HG03432 (cell line): ENCODE results near the gene DIAPH1.

Source experiments
- ATAC-seq: cut with Tn5 transposase; IDR thresholded peaks from one replicate; pipeline ENCODE4 v1.9.1; 2021; ENCODE audit warnings: mild to moderate bottlenecking, moderate library complexity; ENCODE audit not compliant: unreplicated experiment

DIAPH1 gene

DNA sequence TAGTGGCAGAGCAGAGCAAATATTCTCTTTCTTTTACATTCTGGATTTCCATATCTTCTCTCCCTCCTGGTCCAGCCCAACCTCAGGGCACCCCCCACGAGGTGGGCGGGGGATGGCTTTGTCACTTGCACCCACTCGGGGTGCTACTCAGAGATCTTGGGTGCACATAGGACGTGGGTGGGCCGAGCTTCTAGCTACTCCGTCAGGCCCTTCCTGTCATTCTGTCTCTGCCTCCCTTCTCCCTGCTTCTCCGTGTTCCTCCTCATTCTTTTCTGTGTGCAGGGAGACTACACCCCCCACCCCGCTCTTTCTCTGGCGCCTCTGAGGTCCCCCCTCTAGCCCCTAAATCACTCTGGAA, 110.4 kb downstream of the DIAPH1 start:
- ATAC-seq: no peak

DNA sequence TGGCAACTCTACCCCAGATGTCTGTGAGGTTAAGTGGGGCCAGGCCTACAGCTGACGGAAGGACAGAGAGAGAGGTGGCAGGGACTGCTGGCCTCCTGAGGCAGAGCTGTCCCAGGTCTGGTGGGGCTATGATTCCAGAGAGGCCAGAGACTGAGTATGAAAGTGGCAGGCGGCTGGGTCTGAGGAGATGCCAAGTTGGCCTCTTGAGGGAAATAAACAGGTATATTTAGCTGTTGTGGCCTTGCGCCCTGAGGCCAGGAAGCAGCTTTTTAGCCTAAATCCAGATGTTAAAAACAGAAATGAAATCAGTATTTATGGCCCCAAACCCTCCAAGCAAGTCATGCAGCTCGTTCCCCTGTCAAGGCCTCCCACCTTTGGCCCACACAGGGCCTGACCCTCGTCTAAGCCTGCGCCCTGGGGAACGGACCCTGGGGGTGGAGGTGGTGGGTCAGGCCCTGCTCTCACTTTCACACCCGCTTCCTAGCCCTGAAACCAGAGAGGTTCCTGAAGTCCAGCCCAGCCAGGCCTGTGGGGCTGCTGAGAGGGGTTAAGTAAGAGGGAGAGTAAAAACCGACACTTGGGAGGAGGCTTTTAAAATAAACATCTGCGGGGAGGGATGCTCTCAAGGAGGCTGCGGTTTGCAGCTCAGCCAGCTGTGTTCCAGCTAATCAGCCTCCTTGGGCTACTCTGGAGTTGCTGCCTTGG, 111.3 kb downstream of the DIAPH1 start:
- ATAC-seq: peak; percentile 55

DNA sequence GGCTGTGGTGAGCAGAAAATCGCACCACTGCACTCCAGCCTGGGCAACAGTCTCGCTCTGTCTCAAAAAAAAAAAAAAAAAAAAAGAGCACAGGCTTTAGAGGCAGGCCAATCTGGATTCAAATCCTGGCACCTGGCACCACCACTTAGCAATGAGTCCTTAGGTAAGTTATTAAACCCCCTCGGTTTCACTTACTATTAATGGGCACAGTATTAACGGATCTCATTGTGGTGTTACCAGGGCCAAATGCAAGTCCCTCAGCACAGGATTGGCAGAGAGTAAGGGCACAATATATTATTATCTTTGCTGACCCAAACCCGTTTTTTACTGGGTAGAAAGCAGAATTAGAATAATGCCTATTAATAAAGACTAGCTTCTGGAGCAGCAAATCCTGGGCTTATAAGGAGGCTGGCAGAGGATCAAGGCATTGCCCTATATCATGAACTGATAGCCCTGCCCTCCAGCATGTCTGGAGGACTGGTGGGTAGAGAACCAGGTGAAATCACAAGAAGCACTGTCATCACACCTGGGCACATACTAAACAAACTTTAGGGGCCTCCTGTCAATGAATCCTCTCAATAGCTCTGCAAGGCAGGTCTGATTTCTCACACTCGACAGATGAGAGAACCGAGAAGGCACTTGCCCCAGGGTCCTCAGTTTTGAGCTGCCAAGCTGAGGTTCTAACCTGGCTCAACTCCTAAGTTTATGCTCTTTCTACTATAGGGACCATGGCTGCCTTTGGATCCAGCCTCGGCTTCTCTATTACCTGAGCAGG, 112.2 kb downstream of the DIAPH1 start:
- ATAC-seq: no peak

DNA sequence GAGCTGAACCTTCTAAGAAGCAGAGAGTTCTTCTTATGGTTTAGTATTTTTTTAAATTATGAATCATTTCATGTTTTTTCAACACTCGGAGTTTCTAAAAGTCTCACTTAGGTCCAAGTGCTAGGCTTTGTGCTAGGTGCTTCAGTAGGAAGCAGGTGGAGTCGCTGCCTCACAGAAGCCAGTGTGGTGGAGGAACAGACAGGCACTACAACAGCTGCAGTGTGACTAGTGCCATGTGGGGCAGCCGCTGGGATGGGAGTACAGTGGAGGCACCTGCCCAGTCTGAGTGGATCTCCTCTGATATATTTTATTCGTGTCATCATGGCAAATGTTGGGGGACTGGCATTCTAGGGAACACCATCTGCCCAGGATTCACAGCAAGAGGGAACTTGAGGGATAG, 114.6 kb downstream of the DIAPH1 start:
- no peak for ATAC-seq

DNA sequence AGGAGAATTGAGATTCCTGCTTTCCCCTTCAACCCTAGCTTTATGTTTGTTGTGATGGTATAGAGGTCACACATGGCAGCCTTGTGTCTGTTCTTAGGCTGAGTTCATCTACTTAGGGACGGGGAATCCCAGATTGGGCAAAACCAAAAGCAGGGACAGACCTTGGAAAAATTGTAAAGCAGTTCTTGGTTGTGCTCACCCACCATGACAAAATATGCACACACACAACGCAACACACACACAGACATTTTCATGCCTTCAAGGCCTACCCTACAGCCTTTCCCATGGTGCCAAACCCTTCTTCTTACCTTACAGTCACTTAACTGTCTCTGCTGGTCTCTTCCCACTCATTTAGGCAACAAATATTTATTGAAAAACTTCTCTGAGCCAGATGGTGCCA, 115.1 kb downstream of the DIAPH1 start:
- no peak for ATAC-seq

DNA sequence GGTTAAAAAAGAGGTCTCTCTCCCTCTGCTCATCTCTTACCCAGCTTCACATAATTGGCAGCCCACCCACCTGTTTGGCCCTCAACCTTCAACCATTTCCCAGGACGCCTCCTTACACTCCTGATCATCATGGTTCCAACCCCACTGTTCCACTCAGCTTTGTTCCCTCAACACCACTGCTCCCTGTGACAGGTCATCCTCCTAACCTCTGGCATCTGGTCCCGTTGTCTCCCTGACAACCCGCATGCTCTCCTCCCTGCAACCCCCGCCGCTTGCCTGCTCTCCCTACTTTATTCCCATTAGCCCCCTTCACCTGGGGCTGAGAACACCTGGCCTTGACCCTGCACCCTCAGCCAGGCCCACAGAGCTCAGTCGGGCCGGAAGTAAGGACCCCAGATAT, 117.0 kb downstream of the DIAPH1 start:
- ATAC-seq: no peak

DNA sequence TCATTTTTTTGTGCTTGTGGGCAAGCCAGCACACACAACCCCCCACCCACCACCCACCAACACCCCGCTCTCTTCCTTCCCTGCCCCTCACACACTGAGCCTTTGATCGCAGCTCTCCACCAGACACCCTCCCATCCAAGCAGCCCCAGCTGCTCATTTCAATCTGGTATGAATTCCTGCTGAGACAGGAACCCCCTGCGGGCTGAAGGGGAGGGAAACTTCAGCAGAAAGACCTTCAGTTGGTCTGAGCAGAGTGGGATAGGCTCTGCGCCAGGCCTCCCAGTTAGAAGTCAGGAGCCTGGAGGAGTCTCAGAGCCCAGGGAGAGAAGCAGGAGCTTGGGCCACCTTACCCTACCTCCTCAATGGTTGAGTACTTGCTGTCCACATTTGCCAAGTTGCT, 122.8 kb downstream of the DIAPH1 start:
- no peak for ATAC-seq

DNA sequence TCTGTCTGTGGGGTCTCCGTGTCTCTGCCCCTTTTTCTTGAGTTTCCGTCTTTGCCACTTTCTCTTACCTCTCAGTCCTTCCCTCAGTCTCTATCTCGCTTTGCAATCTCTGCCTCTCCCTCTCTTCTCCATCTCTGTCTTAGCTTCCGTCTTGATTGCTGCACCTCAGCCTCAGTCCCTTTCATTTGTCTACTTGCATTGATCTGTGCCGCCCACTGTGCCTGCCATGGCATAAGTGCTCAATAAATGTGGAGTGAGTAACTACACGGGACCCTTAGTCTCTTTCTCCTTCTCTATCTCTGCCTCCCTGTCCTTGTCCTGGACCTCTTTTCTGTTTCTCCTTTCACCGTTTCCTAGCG, 123.4 kb downstream of the DIAPH1 start:
- no peak for ATAC-seq

DNA sequence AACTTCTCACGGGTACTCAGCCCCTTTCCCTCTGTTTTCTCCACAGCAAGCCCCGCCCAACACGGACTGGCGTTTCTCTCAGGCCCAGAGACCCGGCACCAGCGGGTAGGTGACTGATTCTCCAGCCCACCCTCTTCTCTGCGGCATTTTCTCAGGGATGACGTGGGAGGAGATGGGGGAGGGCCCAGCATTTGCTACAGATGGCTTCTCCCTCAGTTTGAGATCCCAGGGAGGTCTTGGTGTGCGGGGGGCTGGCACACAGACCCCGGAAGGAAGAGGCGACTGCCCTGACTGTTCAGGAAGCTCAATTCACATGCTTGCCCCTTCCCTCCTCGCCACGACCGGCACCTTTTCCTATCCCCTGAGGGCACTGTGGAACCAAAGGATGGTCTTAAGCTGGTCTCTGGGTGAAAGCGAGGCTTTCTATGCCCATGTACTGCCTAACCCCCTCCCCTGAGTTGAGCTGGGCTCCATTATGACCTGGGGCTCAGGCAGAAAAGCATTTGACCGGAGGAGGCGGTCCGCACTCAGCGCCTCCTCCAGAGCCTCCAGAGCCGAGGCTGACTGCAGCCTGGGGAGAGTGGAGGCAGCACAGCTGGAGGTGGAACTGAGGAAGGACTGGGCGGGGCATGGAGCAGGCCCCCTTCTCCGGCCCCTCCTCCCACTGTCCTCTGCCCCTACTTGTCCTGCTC, 123.9 kb downstream of the DIAPH1 start:
- no peak for ATAC-seq

DNA sequence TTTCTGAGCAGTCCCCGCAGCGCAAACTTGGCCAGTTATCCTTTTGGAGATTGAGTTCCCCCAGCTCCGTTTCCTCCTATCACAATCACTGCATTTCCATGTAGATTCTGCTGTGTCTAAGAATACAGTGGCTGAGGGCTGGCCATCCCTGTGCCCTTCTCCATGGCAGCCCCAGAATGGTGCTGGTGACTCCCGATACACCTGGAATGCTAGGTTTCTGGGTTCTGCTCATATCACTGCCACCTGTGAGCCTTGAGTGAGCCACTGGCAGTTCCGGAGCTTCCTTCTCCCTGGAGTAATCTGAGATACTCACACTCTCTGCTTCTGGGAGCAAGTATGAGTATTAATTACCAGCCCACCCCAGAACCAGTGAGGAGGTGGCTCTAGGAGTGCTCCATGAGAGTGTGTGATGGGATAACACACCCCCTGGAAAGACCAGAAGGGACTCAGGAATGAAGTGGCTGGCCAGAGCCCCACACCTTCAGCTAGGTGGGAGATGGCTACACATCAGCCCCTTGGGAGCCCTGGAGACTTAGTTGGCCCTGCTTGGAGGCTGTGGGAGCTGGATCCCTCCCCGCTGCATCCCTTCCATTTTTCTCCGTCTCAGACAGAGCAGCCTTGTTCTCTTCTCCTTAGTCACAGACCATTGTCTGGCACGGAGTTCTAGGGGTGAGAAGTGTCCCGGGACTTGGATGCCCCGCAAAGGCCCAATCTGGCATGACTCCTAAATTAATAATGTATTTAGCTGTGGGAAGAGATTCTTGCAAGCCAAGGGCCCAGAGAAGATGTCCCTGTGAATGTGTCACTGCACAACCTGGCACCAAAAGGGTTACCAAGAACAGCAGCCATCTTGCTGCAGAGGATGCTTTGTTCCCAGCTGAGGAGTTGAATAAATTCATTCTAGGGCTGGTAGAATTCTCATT, 125.0 kb downstream of the DIAPH1 start:
- ATAC-seq: no peak

DNA sequence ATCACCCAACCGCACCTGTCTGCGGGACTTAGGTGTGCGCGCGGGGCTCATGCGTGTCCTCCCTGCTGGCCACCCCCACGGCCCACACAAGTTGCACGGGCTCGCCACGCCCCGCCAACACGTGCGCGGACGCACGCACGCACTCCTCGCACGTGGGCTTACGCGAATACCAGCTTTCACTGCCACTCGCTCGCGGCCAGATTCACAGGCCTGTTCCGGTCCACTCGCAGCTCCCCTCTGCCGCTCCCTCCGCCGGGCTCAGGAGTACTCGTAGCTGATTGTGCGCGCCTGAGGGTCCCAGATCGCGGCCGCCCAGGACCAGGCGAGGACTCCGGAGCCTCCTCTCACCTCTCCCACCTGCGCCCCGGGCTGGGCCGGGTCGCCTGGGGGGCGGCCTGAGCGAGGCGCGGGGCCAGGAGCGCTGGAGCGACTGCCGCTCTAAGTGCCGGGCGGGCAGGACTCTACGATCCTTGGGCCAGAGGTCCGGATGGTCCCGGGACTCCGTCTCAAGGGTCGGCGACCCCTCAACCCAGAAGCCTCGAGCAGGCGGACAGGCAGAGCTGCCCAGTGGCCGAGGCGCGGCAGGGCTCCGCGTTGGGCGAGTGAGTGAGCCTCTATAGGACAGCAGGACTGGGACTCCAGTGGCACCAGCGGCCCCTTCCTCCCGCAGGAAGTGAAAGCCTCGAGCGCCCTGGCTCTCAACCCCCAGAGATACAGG, 126.5 kb downstream of the DIAPH1 start:
- peak; percentile 68 for ATAC-seq

DNA sequence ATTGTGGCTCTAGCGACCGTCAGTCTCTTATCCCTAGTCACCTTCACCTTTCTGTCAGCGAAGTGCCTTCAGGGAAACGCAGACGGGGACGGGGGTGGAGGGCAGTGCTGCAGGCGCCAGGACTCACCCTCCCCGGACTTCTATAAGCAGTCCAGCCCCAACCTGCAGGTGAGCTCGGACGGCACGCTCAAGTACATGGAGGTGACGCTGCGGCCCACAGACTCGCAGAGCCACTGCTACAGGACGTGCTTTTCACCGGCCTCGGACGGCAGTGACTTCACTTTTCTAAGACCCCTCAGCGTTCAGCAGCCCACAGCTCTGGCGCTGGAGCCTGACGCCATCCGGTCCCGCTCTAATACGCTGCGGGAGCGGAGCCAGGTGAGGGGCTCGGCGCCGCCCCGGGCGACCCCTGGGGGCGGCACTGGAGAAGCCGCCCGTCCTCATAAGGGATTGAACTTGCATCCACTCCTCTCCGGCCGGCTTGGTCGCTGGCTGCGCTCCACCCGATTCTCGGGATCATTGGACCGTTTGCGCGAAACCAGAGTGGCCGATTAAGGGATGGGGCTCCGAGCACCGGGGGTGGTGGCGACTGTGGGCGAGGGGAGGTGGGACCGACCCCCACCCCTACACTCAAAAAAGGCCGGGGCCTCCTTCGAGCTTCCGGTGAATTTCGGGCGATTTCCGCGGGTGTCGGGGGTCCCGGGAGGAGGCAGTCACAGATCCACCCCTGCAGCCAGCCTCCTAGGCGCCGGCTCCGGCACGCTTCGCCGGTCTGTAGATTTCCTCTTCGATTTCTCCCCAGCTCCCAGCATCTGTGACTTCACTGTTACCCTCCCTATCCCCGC, 127.3 kb downstream of the DIAPH1 start:
- peak; percentile 31 for ATAC-seq

DNA sequence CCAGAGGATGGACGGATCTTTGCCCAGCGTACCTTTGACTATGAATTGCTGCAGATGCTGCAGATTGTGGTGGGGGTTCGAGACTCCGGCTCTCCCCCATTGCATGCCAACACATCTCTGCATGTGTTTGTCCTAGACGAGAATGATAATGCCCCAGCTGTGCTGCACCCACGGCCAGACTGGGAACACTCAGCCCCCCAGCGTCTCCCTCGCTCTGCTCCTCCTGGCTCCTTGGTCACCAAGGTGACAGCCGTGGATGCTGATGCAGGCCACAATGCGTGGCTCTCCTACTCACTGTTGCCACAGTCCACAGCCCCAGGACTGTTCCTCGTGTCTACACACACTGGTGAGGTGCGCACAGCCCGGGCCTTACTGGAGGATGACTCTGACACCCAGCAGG, 128.0 kb downstream of the DIAPH1 start:
- no peak for ATAC-seq

DNA sequence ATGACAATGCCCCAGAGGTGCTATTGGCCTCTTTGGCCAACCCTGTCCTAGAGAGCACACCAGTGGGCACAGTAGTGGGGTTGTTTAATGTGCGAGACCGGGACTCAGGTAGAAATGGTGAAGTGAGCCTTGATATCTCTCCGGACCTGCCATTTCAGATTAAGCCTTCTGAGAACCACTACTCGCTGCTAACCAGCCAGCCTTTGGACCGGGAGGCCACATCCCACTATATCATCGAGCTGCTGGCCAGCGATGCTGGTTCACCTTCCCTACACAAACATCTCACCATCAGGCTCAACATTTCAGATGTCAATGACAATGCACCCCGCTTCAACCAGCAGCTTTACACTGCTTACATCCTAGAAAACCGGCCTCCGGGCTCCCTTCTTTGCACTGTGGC, 128.5 kb downstream of the DIAPH1 start:
- no peak for ATAC-seq

DNA sequence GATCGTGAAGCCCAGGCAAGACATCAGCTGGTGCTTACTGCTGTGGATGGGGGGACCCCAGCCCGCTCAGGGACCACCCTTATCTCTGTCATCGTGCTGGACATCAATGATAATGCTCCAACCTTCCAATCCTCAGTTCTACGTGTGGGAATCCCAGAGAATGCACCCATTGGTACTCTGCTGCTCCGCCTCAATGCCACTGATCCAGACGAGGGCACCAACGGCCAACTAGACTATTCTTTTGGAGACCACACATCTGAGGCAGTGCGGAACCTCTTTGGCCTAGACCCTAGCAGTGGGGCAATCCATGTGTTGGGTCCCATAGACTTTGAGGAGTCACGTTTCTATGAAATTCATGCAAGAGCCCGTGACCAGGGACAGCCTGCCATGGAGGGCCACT, 129.0 kb downstream of the DIAPH1 start:
- no peak for ATAC-seq

DNA sequence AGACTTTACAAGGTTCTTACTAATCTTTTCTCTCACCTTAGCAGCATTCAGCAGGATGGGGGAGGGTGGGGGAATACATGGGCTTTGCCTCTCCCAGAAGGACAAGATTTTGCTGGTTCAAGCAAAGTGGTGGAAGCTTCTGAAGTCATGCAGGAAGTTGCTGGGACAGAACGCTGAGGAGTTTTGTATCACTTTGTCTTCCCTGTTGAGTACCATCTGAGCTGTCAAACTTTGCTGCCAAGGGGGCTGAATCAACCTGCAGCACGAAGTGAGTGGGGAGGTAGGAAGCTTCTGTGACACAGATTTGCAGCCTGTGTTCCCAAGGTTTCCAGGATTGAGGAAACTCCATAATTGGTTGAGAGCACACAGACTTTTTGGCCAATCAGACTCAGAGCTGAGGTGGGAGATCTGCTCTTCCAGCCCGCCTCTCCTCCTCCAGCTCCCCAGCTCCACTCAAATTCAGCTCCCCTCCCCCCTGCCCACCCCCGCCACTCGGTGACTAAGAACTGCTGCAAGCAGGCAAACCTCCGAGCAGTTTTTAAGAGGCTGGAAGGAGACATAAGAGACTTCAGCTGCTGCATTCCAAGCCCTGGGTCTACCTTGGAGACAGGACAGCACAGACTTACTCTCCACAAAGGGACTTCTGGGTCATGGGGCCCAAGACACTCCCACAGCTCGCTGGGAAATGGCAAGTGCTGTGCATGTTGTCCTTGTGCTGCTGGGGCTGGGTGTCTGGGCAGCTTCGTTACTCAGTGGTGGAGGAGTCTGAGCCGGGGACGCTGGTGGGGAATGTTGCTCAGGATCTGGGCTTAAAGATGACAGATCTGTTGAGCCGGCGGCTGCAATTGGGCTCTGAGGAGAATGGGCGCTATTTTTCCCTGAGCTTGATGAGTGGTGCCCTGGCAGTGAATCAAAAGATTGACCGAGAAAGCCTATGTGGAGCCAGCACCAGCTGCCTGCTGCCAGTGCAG, 129.9 kb downstream of the DIAPH1 start, which contains the start of gene PCDHGC5:
PCDHGC5 (plus strand) TSS at position 491 of the 971 bp plus-strand sequence; CDS start at position 651, 160 bp downstream.
- no peak for ATAC-seq

DNA sequence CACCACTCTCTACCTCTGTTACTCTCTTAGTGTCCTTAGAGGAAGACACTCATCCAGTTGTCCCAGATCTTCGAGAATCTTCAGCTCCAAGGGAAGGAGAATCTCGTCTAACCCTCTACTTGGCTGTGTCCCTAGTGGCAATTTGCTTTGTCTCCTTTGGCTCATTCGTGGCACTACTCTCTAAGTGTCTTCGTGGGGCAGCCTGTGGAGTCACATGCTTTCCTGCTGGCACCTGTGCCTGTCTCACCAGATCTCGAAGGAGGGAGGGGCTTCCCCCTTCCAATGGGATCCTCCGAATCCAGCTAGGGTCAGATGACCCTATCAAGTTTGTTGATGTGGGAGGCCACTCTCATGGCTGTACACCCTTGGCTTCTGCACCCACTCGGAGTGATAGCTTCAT, 131.7 kb downstream of the DIAPH1 start:
- ATAC-seq: no peak

DNA sequence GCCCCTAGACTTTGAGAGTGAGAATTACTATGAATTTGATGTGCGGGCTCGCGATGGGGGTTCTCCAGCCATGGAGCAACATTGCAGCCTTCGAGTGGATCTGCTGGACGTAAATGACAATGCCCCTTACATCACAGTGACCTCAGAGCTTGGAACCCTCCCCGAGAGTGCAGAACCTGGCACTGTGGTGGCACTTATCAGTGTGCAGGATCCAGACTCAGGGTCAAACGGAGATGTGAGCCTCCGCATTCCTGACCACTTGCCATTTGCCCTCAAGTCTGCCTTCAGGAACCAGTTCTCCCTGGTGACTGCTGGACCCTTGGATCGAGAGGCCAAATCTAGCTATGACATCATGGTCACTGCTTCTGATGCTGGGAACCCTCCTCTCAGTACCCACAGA, 132.7 kb downstream of the DIAPH1 start:
- ATAC-seq: no peak
